Stimulated activated CD4-positive, alpha-beta T cell treated with anti-CD3 and anti-CD28 coated beads, Interleukin-1b, Interleukin-23, amount 100 ng/mL, for 48 hours (primary cell): Measurements from ENCODE around the gene PTN.

Experiments used
- DNase-seq: peaks from one replicate; pipeline ENCODE4 v3.0.0-alpha.2; 2020

Gene PTN, protein sequence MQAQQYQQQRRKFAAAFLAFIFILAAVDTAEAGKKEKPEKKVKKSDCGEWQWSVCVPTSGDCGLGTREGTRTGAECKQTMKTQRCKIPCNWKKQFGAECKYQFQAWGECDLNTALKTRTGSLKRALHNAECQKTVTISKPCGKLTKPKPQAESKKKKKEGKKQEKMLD

DNA sequence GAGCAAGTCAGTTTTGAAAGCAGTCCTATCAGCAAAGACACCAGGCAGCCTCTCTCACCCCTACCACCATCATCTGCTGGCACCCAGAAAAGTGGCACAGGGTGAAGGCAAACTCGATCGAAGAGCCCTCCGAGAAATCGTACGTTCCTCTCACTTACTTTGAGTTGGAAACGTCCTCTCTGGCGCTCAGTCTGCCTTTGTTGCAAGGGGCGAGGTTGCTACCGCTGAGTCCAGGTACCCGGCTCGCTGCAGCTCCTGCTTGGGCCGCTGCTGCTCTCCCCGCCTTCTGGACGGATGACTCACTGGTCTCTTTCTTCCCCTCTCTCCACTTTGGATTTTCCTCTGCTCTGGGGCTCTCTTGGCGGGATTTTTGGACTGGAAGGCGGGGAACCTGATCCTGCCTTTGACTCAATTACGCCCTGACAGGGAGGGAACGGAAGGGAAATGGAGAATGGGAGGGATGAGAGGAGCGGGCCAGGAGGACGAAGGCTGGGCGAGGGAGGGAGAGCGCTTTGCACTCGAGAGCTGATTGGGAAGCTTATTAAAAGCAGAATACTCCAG lies at the start of gene PTN:
PTN (minus strand) TSS at position 453 of the 561 bp plus-strand sequence. CDS start 88,760 bp downstream, outside the sequence.
- no peak for DNase-seq

DNA sequence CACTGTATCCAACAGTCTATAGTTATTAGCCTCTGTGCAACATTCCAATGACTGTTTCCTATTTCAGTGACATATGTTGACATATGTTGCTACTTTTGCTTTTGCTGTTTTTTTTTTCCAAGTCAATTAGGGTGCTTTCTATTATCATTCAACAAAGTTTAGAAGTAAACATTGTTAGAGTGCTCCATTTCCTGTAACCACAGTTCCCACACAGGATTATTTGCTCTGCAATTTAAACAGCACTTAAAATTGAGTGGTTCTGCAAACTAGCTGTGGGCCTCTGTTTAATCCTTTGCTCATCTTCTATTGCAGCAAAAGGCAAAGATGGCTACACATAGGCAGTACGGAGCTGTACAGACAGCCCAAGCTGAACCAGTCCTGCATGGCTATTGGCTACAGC lies 46.5 kb upstream of the PTN start:
- DNase-seq: no peak

DNA sequence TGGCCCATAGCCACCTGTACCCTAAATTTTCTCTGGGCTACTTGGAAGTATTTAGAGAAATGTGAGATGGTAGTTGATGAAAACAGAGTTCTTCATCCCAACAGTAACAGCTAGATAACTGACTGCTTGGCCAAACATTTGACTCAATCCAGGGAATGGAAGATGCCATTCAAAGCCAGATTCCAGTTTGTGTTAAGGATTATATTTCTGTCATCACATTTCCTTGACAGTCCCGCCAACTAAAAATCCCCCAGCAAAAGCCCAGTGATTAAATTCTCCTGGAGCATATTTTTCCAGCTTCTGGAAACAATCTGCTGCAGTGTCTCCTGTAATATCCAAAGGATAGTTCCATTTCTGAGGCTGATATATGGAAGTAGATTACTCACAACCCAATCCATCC lies 45.4 kb upstream of the PTN start:
- no peak for DNase-seq

DNA sequence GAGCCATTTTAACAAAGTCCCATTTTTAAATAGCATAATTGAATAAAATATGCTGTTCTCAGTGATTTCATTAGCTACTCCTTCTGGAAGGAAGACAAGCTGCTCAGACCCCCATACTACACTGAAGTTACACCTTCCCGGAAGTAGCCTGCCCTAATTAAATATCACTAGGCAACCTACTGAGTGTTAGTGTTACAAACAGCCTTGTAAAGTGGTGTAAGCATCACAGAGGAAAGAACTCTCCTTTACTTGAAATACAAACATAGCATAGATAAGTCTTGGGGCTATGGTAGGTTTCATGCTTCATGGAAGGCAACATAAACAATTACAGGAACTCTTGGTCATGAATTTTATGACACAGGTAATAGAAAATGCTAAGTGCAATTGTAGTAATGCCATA lies 43.4 kb upstream of the PTN start:
- no peak for DNase-seq

DNA sequence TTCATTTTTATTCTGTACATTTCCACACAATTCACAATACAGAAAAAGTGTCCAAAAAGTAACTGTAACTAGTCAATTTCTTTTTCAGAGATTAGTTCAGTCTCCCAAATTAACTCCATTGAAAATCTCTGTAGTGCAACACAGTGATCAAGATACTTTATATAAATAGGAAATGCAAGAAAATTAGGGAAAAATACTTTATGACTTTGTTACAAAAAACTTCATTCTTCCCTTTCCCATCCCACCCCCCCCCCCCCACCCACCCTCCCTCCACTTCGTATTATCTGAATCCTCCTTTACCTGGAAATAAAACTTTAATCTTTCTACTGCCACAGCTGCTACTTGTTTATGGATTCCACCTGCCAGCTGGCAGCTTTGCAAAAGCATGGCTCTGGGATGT lies 37.5 kb upstream of the PTN start:
- DNase-seq: no peak

DNA sequence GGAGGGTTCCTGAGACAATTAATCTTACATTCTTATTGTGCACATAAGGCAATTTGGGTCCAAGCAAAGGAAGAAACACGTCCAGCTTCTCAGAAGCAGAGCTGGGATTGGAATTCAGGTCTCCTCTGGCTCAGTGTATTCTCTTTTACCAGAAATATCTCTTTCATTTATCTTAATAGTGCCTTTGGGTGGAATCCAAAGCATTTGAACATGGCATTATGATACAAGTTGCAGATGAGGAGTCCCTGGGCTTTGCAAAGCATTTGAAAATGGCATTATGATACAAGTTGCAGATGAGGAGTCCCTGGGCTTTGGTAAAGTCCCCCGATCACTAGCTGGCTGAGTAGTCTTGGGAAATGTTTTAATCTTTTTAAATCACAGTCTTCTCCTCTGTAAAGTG lies 30.0 kb upstream of the PTN start:
- DNase-seq: no peak

DNA sequence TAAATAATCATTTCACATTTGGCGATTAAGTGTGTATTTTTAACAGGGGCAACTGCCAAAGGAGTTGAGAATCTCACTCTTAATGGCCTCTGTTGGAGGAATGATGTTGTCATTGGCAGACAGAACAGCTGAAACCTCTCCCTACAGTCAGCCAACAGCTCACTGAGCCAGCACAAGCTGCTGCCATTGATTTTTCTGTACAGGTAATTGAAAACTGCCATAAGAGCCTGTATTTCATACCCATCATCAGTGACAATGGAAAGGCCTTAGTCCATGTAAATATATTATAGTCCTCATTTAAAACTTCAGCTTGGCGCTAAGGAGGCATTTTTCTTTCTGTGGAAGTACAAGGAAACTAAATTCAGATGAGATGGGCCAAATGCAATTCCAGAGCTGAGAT lies 28.1 kb upstream of the PTN start:
- DNase-seq: no peak

DNA sequence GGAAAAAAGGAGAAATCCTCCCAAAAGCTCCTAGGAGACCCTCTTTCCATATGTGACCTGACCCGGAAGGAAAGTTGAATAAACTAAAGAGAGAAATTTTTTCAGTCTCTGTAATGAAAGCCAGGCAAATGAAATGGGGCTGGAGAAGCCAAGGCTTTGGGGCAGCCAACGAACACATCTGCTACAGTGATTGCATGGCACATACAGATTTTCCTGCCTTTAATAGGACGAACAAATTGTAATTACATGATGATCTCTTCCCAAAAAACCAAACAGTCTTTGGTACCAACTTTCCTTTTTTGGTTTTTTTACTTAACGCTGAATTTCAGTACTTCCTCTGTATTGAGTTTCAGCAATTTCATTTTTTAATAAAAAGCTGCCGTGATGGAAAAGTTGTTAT lies 23.5 kb upstream of the PTN start:
- DNase-seq: no peak

DNA sequence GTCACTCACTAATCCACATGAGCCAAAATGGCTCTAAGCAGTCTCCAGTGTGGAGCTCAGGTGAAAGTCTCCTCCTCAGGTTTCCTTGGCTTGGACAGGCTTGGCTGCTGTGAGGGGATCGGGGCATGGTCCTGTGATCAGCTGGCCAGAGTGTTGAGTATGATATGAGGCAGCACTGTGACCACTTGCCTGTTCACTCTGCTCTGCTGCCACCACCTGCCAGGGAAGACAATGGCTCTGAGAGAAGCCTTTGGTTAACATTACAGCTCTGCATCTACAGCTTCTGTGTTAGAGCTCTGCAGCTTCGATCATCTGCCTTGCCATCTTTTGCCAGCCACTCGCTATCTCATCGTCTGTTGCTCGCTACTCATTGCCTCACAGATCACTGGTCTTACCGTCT lies 20.1 kb upstream of the PTN start:
- DNase-seq: no peak

DNA sequence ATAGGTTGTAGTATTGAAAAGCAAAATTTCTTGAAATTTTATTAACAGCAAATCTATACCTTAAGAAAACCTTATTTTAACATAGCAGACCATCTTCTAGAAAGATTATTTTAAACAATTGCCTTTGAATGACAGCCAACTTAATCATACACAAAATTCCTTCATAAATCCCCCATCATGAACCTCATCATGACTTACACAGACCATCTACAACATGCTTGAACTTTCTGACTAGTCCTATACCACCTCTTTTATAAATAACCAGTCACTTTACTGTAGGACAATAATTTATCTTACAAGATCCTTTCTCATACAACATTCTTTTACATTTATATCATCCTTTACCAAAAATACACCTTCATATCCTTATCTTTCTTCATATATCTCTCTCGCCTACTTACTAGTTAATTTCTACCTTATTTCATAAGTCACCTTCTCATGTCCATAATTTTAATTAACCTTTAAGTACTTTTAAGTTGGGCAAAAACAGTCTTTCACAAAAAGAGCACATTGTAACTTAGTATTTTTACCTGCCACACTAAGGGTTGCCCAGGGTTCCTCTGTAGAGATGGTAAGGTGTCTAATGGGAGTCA lies 16.6 kb upstream of the PTN start:
- no peak for DNase-seq

DNA sequence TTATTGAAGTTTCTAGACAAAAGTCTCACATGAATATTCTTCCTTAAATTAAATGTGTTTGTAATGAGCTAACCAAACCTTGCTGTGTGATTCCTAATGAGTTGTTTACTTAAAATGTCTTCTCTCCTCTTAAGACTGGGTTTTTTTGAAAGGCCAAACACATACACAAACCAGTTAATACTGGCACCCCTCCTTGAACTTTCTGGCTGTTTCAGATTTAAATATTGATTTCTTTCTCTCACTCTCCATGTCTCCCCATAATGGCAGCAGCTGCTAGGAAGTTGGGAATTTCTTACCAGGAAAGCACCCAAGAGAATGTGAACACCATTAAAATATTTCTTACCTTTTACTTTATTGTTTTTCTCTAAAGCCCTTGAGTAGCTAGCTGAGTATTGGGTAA lies 11.4 kb upstream of the PTN start:
- DNase-seq: no peak

DNA sequence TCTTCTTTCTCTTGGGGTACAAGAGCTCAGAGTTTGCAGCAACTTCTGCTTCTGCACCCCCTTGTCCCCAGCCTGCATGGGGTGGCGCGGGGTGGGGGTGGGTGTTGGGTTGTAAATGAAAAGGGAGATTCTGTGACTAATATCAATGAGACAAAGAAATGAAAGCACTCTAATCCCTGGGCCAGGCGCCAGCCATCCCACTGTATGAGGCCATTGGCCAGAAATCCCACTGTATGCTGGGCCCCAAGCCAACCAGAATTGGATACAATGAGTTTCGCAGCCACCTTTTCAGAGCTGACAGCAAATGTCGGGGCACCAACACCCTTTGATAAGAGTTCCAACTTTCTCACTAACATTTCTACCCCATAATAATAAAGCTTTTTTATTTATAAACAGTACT lies 10.9 kb upstream of the PTN start:
- no peak for DNase-seq

DNA sequence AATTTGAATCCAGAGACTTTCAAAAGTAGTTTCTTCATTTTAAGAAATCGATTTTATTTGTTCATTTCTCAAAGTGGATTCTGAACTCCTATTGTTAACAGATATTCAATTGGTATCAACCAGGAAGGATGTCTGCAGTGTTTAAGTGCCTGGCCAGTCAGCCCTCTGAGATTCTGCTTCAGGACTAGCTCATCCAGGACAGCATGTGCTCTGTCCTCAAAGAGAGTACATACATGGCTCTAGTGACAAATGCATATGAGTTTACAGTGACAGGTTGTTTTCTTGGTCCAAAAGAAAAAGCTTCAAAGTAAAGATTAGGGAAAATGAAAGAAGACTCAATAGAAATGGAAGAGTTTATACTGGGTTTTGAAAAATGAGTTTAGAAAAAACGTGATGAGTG lies 8.4 kb upstream of the PTN start:
- no peak for DNase-seq

DNA sequence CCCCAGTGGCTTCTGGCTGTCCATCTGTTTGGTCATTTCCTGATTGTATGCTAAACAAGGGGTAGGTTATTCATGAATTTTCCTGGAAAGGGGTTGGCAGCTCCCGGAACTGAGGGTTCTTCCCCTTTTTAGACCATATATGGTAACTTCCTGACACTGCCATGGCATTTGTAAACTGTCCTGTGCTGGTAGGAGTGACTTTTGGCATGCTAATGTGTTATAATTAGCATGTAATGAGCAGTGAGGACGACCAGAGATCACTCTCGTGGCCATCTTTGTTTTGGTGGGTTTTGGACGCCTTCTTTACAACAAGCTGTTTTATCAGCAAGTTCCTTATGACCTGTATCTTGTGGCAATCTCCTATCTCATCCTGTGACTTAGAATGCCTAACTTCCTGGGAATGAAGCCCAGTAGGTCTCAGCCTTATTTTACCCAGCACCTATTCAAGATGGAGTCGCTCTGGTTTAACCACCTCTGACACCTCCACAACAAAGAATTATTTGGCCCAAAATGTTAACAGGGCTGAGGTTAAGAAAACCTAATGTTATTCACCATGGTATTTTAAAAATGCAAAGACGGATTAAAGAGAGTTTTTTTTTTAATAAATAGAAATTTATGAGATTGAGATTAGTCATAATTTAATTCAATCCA lies 2.4 kb upstream of the PTN start:
- DNase-seq: no peak

DNA sequence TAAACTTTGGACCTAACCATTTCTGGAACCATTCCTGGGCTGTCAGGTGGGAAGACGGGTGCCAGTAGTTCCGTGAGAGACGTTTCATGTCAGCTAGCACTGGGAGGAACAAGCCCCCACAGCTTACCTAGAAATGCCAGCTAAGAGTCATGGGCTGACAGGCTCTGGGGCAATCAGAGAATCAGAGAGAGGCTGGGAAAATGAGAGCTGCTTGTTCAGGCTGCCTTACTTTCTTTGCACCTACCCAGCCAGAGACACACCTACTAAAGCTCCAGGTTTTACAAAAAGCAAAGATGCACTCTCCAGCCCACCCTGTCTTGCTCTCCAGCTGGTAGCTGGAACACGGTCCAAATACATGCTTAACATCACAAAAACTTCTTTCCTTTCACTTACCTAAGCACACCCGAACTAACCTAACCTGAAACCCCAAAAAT lies 688 bp downstream of the PTN start:
- DNase-seq: no peak

DNA sequence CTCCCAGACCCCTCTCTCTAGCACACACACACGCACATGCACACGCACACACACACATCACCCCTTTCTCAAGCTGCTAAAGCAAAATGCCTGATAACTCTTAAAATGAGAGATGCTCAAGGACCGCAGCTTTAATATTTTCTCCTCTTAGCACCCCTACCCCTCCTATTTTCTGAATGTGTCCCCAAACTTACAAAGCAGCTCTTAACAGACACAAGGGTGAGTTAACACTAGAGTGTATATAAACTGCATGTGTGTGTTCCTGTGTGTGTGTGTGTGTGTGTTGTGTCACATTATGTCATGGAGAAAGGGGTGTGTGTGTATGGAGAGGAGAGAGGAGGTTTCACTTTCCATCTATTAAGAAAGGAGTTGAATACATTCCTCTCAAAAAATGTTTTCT lies 1.3 kb downstream of the PTN start:
- DNase-seq: no peak

DNA sequence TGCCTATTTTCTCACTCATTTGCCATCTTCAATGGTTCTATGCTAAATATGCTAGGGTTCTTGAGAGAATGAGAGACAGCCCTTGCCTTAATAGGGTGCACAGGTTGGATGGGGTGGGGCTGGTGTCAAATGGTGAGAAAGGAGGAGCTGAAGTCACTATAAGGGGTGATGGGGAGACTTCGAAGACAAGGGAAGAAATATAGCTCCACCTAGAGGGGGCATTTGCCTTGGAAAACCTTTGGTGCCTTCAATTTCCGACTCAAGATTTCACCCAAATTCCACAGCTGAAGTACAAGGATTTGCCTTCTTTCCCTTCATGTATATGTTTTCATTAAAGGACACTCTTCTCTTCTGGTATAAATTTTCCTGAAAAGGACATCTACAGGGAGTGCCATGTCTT lies 5.6 kb downstream of the PTN start:
- no peak for DNase-seq

DNA sequence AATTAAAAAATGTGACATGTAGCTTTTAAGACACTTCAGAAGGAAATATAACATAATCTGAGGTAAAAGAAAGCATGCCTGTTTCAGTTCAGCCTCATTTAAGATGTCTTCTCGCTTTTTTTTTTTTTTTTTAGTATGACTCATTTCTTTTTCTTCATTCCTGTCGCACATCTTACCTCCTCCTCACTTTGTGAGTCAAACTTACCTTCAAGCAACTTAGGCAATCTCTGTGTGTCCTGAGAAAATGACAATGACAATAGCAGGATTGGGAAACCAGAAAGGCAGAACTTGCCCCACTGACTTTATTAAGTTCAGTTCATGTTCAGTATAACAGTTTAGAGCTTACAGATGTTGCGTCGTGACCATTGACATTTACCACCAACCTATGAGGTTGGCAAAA lies 7.7 kb downstream of the PTN start:
- DNase-seq: no peak

DNA sequence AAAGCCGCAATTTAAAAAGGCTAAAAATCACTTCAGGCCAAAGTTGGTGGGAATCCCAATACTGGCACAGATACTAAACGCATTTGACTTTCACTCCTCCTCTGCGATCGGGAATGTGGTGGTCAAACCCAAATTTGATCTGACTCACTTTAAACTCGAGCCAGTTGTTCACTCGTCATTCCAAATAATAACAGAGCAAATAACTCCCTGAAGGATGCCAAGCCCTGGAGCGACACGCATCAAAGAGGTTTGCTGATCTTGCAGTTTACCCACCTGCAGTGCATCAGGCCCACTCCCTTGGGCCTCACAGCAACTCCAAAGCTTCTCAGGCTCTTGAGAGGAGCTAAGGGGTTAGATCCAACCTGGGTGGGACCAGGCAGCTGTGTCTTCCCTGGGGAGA lies 12.2 kb downstream of the PTN start:
- no peak for DNase-seq

DNA sequence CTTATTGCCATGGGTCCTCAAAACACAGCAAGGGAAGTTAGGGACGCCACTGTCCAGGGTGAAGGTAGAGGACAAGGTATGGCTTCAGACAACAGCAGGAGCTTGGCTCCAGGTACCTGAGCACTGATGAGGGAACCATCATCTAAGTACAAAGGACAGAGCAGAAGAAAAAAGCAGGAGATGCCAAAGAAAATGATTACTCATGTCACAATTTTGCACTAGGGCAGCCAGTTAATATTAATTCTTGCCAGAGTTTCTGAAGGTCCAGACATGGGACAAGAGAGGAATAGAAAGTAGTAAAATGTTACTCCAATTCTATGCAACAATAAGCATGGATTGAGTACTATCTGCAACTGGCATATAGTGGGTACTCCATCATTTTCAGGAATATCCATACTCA lies 14.1 kb downstream of the PTN start:
- DNase-seq: no peak

DNA sequence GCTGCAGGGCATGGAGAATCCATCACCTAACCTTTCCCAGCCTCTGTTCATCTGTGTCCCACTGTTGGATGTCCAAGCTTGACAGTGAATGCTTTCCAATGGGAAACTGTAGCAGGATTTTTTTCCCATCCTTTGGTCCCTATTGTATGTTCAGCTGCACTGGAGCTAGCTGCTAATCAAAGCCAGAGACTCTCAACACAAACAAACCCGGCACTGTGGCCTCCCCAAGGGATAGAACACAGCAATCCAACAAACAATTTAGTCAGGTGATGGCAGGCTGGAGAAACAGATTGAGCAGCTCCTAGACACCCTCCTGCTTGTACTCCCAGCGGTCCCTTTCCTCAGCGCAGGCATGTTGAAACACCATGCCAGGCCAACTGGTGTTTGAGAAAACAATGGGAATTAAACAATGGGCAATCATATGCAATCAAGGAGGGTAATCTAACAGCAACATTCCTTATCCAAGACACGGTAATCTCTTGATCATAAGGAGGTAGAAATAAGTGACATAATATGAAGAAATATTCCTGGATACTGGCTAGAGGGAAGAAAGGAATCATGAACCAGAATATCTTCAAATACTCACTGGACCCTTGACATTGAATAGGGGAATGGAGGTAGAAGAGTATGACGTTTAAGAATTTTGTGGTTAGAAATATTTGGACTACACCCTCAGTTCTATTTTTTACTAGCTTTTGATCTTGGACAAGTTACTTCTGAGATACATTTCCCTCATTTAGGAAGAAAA lies 15.0 kb downstream of the PTN start:
- no peak for DNase-seq

DNA sequence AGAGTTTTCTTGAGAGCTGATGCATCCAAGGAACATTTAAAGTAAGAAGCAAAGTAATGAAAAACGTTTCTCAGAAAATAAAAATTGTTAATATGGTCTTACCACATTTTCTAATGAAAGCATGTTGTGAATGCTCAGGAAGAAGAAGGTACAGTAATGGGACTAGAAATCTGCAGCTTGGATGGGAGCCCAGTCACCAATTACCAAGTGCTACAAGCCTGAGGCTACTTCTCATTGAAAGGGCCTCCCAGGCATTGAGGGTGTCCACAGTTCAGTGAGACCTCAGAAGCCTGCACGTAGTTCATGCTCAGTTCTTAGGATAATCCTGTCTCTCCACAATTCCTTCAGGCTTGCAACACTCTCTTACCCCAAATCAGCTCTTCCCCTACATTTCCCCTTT lies 17.6 kb downstream of the PTN start:
- DNase-seq: no peak

DNA sequence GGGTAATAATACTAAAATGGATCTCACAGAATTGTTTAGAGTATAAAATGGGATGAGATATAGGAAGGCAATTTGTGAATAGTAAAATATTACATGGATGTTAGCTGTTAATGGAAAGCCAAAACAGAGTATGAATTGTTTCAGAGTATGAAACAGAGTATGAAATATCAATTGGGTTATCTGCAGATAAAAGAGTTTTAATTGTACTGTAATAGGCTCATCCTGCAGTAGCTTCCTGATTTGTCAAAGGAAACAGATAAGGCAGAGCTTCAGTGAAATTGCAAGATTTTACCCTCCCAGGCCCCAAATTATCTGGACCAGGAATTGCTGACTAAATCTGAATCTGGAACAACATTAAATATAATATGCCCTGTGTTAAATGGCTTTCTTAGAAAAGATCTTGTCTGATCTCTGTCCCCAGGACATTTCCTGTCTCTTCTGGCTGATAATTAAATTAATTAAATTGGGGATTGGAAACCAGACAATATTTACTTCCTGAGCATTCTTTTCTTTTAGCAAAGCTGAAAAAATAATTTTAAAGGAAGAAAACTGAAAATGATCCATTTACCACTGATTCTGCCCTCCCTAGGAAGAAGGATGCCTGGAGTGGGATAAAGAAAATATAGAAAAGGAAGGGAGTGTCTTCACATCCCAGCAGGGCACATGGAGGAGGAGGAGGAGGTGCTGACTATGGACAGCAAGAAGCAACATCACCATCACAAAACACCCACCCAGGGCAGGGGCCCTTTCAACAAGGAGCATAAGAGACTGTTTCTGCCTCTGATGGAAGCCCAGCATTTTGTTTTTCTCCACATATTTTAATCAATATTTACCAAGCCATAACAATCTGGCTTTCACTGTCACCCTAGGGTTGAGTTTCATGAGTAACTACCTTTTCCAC lies 18.5 kb downstream of the PTN start:
- DNase-seq: no peak
